SU-DHL-6 (cell line): ENCODE results near the gene ASIC3.

Experiments used
- CTCF ChIP-seq: fragments of 200-600 bp; sonication (generic); IDR thresholded peaks from one replicate; pipeline ENCODE4 v1.5.1; 2017; ENCODE audit warnings: antibody characterized with exemption, mild to moderate bottlenecking, low read length, moderate library complexity; ENCODE audit not compliant: insufficient read depth, poor library complexity, severe bottlenecking
- EZH2phosphoT487 ChIP-seq: fragments of 200-600 bp; sonication (generic), shearing (Covaris generic); conservative IDR thresholded peaks from 2 replicates; pipeline ENCODE4 v1.6.1; 2018; ENCODE audit warnings: mild to moderate bottlenecking, antibody characterized with exemption, low read length, moderate library complexity, mixed read lengths

DNA sequence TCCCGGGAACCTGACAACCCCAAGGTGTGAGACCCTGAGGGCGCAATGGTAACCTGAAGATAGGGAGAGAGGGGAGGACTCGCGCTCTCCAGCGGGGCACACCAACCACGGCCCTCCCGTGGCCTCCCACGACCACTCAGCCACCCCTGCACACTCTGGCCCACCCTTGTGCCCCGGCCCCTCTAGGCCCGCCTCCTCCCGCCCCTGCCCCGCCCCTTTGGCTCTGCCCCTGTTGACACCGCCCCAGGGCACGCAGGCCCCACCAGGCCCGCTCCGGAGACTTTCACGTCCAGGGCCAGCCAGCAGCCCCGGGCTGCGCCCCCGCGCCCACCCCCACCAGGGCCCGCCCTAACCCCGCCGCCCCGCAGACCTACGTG, 35.0 kb upstream of the ASIC3 start:
- no peak for TF ChIP-seq CTCF
- no peak for TF ChIP-seq EZH2phosphoT487
